Astrocyte of the cerebellum (primary cell): Measurements from ENCODE around the gene NPBWR2.

Source experiments
- DNase-seq: peaks from one replicate; pipeline ENCODE4 v3.0.0-alpha.2; 2011; ENCODE audit warnings: low read depth
- H3K4me3 ChIP-seq: 2 replicates; pipeline ENCODE4 v1.5.1; 2011; ENCODE audit warnings: mild to moderate bottlenecking, low read depth, low read length, moderate library complexity
- in situ Hi-C: cut with HindIII; loops from 2 replicates; pipeline ENCODE4 v1.10.0; 2017; ENCODE audit warnings: low sequenced_read_pairs
- TF ChIP-seq, protein P1 (sequence below): IDR thresholded peaks from 2 replicates; pipeline ENCODE4 v1.5.1; 2012; ENCODE audit warnings: low read length, low read depth, moderate library complexity, mild to moderate bottlenecking; ENCODE audit errors: missing control alignments

The NPBWR2 gene

DNA sequence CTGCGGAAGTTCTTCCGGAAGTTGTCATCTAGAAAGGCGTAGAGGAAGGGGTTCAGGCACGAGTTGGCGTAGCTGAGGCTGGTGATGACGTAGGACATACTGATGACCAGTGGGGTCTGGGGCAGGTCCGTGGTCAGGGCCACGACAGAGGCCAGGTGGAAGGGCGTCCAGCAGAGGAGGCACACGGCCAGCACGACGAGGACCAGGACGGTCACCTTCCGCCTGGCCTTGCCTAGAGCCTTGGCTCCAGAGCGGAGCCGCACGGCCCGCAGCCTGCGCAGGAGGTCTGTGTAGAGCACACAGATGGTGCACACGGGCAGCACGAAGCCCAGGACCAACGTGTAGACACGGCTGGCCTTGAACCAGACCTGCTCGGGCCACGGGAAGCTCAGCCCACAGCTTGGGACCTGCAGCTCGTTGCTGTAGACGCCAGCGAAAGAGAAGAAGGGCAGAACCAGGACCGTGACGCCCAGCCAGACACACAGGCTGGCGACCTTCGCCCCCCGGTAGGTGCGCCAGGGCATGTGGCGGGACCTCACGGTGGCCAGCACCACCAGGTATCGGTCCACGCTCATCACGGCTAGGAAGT, 1.4 kb downstream of the NPBWR2 start:
- in situ Hi-C loops, result no loop called here
- no peak overlapping the region for H3K4me3 ChIP-seq
- no peak for DNase-seq
- TF ChIP-seq, protein P1, sequence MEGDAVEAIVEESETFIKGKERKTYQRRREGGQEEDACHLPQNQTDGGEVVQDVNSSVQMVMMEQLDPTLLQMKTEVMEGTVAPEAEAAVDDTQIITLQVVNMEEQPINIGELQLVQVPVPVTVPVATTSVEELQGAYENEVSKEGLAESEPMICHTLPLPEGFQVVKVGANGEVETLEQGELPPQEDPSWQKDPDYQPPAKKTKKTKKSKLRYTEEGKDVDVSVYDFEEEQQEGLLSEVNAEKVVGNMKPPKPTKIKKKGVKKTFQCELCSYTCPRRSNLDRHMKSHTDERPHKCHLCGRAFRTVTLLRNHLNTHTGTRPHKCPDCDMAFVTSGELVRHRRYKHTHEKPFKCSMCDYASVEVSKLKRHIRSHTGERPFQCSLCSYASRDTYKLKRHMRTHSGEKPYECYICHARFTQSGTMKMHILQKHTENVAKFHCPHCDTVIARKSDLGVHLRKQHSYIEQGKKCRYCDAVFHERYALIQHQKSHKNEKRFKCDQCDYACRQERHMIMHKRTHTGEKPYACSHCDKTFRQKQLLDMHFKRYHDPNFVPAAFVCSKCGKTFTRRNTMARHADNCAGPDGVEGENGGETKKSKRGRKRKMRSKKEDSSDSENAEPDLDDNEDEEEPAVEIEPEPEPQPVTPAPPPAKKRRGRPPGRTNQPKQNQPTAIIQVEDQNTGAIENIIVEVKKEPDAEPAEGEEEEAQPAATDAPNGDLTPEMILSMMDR, result no peak

DNA sequence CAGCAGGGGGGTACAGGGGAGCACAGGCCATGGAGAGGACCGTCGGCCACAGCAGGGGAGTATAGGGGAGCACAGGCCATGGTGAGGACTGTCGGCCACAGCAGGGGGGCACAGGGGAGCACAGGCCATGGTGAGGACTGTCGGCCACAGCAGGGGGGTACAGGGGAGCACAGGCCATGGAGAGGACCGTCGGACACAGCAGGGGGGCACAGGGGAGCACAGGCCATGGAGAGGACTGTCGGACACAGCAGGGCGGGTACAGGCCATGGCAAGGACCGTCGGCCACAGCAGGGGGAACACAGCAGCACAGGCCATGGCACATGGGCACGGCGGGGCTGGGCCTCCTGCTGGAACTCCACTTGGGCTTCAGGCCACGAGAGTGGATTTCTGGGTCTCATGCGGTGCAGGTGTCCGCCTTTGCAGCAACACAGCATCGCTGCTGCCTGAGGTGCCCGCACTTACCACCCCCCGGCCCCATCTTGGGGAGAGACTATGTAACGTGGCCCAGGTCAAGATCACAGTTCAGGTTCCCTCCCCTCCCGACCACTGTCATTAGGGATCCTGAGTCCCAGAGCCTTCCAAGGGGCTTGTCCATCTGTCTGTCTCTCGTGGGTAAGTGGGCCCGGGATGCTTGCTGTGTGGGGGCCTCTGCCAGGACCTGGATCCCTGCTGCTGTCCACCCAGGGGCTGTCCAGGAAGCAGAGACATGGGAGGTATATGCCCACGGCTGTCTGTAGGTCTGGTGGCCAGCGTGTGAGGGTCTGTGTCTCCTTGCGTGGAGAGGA, 2.5 kb downstream of the NPBWR2 start:
- in situ Hi-C loops, result no loop called here
- H3K4me3 ChIP-seq, result no peak overlapping the region
- TF ChIP-seq, protein P1, result no peak
- DNase-seq, result no peak

DNA sequence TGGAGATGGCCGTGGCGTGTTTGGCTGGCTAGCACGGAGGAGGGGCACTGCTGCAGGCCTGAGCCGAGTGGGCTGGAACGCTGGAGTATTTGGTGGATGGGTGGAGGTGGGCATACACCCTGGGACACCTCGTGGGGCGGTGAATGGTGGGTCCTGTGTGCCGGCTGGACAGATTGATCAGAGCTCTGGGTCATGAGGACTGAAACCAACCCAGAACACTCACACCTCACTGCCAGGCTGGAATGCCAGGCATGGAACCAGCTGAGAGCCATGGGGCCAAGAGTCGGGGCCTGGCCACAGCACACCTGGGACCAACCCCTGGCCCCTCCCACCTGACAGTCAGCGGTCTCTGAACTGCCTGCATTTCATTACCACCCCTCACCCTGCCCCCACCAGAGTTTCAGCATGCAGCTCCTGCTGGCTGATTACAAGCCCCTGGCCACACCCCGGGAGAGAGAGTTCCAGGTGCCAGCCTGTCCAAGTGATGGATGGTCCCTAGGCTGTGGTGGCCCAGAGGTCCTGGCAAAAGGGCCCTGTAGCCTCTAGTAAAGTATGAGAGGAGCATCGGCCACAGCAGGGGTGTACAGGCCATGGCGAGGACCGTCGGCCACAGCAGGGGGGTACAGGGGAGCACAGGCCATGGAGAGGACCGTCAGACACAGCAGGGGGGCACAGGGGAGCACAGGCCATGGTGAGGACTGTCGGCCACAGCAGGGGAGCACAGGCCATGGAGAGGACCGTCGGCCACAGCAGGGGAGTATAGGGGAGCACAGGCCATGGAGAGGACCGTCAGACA, 3.3 kb downstream of the NPBWR2 start:
- no peak overlapping the region for H3K4me3 ChIP-seq
- TF ChIP-seq, protein P1, result no peak
- in situ Hi-C loops, result no loop called here
- DNase-seq, result no peak

DNA sequence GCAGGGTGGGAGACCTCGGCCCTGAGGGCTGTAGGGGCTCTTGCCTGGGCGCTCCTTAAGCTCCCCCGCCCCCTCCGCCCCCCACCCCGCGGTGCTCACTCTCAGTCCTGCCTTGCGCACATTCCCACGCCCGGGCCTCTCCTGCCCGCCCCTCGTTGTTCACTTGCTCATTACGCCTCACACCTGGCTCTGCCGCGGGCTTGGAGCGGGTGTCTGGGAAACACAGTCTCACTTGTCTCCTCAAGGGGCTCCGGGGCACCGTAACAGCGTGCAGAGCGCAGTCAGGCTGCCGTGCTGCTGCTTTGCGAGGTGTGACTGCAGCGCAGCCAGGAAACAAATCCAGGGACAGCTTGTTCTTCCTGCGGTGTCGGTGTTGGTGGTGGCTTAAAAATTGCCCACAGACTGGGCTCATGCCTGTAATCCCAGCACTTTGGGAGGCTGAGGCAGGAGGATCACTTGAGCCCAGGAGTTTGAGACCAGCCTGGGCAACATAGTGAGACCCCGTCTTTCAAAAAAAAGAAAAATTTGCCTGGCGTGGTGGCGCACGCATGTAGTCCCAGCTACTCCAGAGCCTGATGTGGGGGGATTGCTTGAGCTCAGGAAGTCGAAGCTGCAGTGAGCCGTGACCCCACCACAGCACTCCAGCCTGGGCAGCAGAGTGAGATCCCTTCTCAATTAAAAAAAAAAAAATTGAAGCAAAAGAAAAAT, 4.6 kb downstream of the NPBWR2 start:
- in situ Hi-C loops, result no loop called here
- TF ChIP-seq, protein P1, result no peak
- DNase-seq, result no peak
- no peak overlapping the region for H3K4me3 ChIP-seq

DNA sequence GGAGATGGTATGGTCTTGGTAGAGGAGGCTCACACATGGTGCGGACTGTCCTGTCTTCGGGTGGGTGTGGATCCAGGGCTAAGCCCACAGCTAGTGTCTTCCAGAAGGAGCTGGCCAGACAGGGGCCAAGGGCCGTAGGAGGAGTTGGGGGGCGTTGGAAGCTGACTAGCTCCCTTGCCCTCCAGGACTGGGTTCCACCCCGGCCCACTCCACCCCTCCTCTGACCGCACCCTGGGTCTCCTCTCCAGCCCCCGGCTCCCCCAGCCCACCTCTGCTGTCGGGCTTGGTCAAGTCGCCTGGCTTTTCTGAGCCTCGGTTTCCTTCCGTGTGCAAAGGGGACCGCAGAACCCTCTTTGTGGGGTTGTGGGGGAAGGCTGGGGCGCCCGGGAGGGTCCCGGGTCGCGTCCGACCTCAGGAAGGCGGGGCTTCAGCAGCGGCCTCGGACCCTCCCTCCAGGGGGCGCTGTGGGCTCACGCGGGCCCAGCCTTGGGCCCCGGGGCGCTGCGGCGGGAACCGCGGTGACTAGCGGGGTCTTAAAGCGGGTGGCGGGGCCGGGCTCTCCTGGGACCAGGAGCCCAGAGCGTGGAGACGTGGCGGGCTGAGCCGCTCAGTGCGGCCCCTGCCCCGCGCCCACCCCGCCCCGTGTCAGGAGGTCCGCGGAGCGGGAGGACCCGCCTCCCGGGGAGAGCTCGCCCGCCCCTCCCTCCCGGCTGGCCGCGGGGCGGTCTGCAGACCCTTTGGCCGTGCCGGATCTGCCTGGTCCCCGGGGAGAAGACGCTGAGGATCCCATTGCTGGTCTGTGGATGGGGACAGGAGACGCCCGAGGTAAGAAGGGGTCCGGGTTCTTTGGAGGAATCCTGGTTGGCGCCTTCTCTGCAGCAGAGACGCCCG, 5.4 kb downstream of the NPBWR2 start:
- DNase-seq, result no peak
- TF ChIP-seq, protein P1, result peak; percentile 54
- no peak overlapping the region for H3K4me3 ChIP-seq
- in situ Hi-C loops, result no loop called here
